GM18502 (cell line): Measurements from ENCODE around the gene ALG1.
"Not testable (repeated sequence)": the region's sequence is repeated elsewhere in the genome, so short reads cannot be mapped to it uniquely, and the experiment has no call there.

Source experiments
- ATAC-seq: cut with Tn5 transposase; IDR thresholded peaks from one replicate; pipeline ENCODE4 v1.9.1; 2021; ENCODE audit warnings: mild to moderate bottlenecking; ENCODE audit not compliant: unreplicated experiment, poor library complexity

The ALG1 gene

GRCh38 chr16:5072334-5073278 is 963 bp downstream of the ALG1 start:
- ATAC-seq, result no peak

DNA sequence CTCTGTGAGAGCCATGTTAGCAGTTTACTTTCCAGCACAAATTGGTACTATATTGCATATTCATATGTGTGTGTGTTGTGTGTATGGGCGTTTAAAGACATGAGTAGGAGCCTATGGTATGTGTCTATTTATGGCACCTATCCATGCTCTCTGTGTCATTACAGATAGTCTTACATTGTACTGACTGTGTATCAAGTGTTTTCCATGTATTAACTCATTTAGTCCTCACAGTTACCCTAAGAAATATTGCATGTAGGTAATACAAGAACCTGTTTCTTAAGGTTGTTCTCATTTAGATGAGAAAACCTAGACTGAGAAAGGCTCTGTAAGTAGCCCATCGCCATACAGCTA is 1.6 kb downstream of the ALG1 start:
- no peak for ATAC-seq

GRCh38 chr16:5073771-5074170 is 2.1 kb downstream of the ALG1 start:
- not testable (repeated sequence) for ATAC-seq

- ATAC-seq, result no peak
Measured at GRCh38 chr16:5075637-5076036, 4.0 kb downstream of the ALG1 start.

DNA sequence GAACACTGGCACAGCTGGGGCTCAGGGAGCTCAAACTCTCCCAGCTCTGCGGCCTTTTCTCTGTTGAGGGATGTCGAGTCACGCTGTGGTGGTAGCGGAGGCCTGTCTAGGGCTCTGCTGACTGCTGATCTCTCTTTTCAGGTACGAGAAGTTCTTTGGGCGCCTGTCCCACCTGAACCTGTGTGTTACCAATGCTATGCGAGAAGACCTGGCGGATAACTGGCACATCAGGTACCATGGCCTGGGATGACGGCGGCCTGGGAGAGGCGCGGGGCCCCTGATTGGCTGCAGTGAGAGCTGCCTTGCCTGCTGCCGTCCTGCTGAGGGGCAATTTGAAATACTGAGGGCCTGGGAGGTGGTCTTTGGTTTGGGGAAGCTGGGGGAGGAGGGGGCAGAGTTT is 5.7 kb downstream of the ALG1 start:
- no peak for ATAC-seq

- ATAC-seq, result no peak
Measured at GRCh38 chr16:5078626-5079025, 7.0 kb downstream of the ALG1 start.

GRCh38 chr16:5080461-5080860 is 8.8 kb downstream of the ALG1 start:
- ATAC-seq, result not testable (repeated sequence)

DNA sequence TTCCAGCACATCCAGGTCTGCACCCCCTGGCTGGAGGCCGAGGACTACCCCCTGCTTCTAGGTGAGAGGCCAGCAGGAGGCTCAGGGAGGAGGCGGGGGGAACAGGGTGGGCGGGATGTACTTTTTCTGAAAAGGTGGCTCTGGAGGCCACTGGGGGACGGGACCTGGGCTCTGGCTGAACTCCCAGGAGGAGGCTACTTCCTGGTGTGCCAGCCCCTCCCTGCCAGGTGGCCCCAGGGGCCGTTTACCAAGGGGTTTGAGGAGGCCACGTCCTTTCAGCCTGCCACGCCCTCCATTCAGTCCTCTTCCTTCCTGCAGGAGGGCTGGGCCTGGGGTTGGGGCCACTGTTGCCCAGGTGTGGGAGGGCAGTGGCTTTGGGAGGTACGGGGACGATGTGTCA is 9.4 kb downstream of the ALG1 start:
- ATAC-seq, result not testable (repeated sequence)

DNA sequence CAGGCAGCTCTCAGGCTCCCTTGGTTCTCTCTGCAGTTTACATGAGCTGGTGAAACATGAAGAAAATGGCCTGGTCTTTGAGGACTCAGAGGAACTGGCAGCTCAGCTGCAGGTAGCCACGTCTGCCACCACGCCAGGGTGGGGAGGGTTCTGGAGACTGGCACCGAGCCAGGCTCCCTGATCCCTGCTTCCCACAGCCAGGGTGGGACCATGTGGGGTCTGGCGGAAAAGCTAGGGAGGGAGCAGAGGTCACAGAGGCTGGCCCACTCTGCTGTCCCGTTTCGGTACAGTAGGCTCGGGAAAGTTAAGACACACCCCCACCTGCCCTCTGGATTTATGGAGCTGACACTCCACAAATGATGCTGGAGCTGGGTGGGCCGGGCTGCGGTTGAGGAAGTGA is 12.0 kb downstream of the ALG1 start:
- not testable (repeated sequence) for ATAC-seq

DNA sequence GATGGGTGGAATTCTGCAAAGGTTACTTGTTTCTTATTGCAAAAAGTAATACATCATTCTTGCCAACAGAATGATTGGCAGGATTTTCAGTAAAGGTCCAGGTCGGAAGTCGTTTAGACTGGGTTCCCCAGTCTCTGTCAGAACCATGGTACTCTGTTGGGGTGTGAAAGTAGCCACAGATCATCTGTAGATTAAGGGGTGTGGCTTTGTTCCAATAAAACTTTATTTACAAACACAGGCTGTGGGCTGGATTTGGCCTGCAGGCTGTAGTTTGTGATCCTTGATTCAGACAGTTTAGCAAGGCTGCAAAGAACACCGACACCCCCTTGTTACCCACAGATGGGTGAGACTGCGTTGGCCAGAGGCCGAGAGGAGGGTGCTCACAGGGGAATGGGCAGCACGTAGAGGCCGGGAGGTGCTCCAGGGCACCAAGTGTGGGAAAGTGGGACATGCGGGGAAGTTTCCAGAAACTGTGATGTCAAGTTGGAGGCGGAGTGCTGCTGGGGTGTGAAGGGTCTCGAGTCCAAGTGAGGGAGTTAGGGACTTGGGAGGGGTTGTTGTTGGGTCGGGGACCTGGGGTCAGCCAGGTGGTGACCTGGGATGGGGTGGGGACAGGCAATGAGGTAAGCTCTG is 12.6 kb downstream of the ALG1 start:
- ATAC-seq, result not testable (repeated sequence)

DNA sequence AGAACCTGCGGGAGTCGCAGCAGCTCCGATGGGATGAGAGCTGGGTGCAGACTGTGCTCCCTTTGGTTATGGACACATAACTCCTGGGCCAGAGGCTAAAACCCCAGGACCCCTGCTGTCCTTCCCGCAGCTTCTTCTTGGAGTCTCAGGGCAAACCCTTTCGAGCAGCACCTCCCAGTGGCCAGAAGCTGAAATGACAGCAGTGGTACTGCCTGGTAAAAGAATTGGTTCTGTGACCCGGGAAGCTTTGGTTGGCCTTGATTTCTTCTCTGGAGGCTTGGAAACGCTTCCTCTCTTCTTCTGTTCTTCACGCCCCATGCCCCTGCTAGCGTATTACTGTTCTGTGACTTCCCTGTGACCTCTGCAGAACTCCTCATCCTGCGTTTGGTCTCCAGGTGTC is 13.2 kb downstream of the ALG1 start:
- not testable (repeated sequence) for ATAC-seq

DNA sequence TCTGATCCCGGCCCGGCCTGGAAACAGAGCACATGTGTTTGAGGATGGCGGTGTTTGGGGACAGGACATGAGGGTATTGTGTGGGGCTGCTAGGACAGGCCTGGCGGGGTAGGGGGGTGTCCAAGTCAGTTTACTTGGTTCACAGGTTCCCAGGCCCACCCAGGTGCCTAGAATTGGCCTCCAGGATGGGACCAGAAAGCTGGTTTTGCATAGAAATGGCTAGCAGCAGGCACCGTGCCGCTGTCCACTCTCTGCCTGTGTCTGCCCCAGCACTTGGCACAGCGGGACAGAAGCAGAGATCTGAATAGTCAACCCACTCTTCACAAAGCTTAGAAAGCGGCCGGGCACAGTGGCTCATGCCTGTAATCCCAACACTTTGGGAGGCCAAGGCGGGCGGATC is 14.1 kb downstream of the ALG1 start:
- ATAC-seq, result not testable (repeated sequence)

DNA sequence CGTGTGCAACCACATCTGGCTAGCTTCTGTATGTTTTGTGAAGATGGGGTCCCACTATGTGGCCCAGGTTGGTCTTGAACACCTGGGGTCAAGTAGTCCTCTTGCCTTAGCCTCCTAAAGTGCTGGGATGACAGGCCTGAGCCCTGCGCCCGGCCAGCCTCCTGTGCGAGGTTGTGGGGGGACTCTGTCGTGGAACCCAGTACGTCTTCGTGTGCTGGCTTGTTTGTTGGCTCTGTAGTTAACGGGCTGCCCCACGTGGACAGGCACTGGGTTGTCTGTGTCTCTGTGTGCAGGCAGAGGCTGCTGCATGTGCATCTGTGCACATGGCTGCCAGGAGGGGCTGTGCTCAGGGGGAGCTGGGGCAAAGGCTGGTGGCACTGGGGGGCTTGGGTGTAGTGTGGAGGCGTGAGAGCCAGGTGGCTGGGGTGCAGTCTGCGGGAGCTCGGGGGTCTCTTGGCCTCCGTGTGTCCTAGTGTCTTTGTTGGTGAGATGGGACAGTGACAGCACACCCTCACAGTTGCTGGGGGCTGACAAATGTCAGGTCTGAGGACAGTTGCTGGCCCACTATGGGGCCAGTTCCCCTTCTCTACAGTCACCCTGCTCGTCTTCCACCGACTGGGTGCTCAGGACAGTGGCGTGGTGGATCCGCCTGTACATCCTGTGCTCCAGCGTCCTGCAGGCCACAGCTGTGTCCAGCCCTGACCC is 16.6 kb downstream of the ALG1 start:
- ATAC-seq, result not testable (repeated sequence)

- ATAC-seq, result not testable (repeated sequence)
Measured at GRCh38 chr16:5088936-5089335, 17.3 kb downstream of the ALG1 start.

- not testable (repeated sequence) for ATAC-seq
Measured at GRCh38 chr16:5089911-5090555, 18.4 kb downstream of the ALG1 start.

DNA sequence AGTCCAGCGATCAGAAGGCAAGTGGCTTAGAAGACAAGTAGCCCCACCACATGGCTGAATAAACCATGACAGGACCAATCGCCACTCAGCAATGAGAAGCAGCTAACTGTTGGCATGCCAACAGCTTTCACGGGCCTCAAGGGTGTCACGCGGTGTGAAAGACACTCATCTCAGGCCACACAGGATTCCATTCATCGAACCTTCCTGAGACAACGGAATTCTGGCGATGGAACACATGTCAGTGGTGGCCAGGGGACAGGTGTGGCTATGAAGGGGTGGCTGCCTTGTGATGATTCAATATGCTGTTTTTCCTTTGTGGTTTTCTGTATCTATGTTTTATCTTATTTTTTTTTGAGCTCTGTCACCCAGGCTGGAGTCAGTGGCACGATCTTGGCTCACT is 18.9 kb downstream of the ALG1 start:
- ATAC-seq, result not testable (repeated sequence)

- not testable (repeated sequence) for ATAC-seq
Measured at GRCh38 chr16:5093081-5093480, 21.4 kb downstream of the ALG1 start.

DNA sequence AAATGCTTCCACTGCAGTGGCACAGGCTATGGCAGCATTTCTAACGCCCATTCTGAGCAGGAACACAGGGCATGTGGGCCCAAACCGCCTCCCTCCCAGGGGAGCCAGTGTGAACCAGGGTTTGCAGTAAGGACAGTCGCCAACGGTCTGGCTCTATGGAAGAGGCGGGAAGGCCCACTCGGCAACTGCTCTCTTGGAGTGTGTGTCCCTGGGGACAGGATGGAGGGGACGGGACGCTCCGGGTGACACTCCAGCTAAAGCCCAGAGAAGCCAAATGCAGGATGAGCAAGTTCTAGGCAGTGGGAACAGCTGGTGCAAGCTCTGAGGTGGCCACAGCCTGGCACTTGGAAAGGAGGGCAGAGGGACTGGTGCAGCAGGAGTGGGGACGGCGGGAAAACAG is 22.1 kb downstream of the ALG1 start:
- not testable (repeated sequence) for ATAC-seq

DNA sequence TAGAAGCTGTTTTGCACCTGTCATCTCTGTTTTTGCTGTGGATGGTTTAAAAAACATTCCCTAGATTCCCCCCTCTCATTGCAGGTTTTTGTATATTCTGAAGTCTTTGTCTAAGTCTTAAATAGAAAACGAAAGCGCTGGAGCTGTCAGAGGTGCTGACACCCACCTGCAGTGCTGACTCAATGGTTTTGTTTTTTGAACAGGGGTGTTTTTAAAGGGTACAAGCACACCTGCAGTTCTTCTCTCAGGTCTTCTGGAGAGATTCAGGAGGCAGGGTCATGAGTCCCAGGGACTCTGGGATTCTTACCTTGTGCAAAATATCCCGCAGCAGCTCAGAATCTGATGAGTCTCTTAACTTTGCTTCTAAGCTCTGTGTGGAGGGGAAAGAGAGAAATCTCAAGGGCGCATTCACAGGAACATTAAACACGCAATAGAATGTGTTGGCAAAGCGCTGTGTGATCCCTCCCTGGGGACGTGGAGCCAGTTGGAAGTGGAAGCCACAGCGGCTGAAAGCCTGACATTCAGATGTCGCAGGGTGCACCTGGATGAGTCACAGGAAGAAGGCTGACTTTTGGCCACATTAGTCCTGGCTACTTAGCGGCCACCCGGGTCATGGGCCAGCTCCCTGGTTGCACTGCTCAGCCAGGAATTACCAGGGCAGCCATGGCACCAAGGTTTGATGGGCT is 23.6 kb downstream of the ALG1 start:
- ATAC-seq, result not testable (repeated sequence)
